Heart left ventricle (tissue), 13 donors: Measurements from ENCODE around the gene ARIH2.

ENCODE experiments used
- CTCF ChIP-seq, 12 donors: fragments of 200-600 bp; sonication (generic) in 4 of 12; IDR thresholded peaks; one replicate each; pipeline versions ENCODE4 v1.5.0 to v1.8.0; 2018 to 2022; ENCODE audit warnings: antibody characterized with exemption in 12 of 12, mild to moderate bottlenecking in 5 of 12
- POLR2A ChIP-seq, 2 donors: fragments of 450-650 bp; IDR thresholded peaks; one replicate each; pipeline ENCODE4 v1.6.1; 2017; ENCODE audit warnings: antibody characterized with exemption in 2 of 2, mild to moderate bottlenecking in 2 of 2, moderate library complexity in 2 of 2
- donor health status: ischemic (EF 13 %, LVEDD 7.1; RV severe dilation, severe dysfunction).
- donor health status: DM: no; HTN: yes; CAD: no.
- donor health status: DM: no; HTN: no; CAD: no.
- donor health status: ischemic (EF 25% LVEDD 6.9; RV normal size, moderate dysfunction).
- donor health status: ischemic (EF 25% LVEDD 5.7; RV mildly dilated, moderate dysfunction).
- donor health status: ischemic (EF 35%, LVEDD 5.7; RV mildly dilated, moderate dysfunction).
- donor health status: nonischemic (EF 11% LVEDD 7.7; RV severe dilation, severe dysfunction).
- donor health status: DM: yes; HTN: yes; CAD: no.
- donor health status: PGD.
- donor health status: ischemic (EF 29% LVEDD 5.4; RV normal size, mild dysfunction).
- donor health status: nonischemic (EF 23%, LVEDD 6.1; RV moderate dilation, normal function).

DNA sequence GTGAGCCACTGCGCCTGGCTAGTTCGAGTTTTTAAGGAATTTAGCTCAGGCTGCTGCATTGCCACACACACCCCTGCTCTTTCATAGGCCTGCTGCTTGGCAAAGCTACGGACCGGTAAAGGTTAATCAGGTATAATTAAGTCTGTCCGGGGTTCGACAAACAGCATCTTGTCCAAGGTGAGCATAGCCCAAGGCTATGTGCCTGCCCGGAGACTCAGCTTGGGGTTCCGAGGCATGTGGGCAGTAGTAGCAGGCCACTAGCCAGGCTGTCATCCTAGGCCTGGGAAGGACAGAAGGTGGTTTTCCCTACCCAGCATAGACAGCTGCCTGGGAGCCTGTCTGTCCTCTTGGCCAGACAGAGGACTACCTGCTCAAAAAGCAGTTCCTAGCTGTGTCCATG, 78.0 kb downstream of the ARIH2 start:
- TF ChIP-seq CTCF (IDR thresholded peaks at IDR 0.05) (no peak), POLR2A (IDR thresholded peaks at IDR 0.05) (no peak)
